Hepatocyte (in vitro differentiated cells): Measurements from ENCODE around the gene SREK1IP1. TPM values are rescaled to one million over a fixed set of nuclear protein-coding genes. Genes with fewer than 3 reads are reported as not detected.
"Not testable (repeated sequence)": the region's sequence is repeated elsewhere in the genome, so short reads cannot be mapped to it uniquely, and the experiment has no call there.

Experiments used
- DNase-seq: peaks from one replicate; pipeline ENCODE4 v3.0.0-alpha.2; 2016; ENCODE audit warnings: low spot score
- H2AFZ ChIP-seq: fragments of 200-600 bp; sonication (generic); 2 replicates; pipeline ENCODE4 v1.6.0; 2016; ENCODE audit warnings: antibody characterized with exemption, mild to moderate bottlenecking
- H3K27ac ChIP-seq: fragments of 200-600 bp; sonication (generic); 2 replicates; pipeline ENCODE4 v1.5.1; 2016; ENCODE audit warnings: mild to moderate bottlenecking
- H3K27me3 ChIP-seq: fragments of 200-600 bp; sonication (generic); 2 replicates; pipeline ENCODE4 v1.6.1; 2016
- H3K36me3 ChIP-seq: fragments of 200-600 bp; sonication (generic); replicated peaks from 2 replicates; pipeline ENCODE4 v1.5.1; 2016; ENCODE audit warnings: low read depth; ENCODE audit not compliant: insufficient read depth
- H3K4me1 ChIP-seq: fragments of 200-600 bp; sonication (generic); 2 replicates; pipeline ENCODE4 v1.5.1; 2016; ENCODE audit warnings: mild to moderate bottlenecking, moderate library complexity; ENCODE audit not compliant: insufficient read depth
- H3K4me2 ChIP-seq: fragments of 200-600 bp; sonication (generic); 2 replicates; pipeline ENCODE4 v1.6.0; 2016
- H3K4me3 ChIP-seq: fragments of 200-600 bp; sonication (generic); 2 replicates; pipeline ENCODE4 v1.5.1; 2016; ENCODE audit warnings: mild to moderate bottlenecking
- H3K79me2 ChIP-seq: fragments of 200-600 bp; sonication (generic); 2 replicates; pipeline ENCODE4 v1.6.0; 2017; ENCODE audit warnings: mild to moderate bottlenecking
- H3K9me2 ChIP-seq: fragments of 200-600 bp; sonication (generic); replicated peaks from 2 replicates; pipeline ENCODE4 v1.6.0; 2017; ENCODE audit warnings: mild to moderate bottlenecking; ENCODE audit not compliant: insufficient read depth
- H3K9me3 ChIP-seq: fragments of 200-600 bp; sonication (generic); 2 replicates; pipeline ENCODE4 v1.5.1; 2016; ENCODE audit warnings: low read depth, mild to moderate bottlenecking
- H4K20me1 ChIP-seq: fragments of 200-600 bp; sonication (generic); 2 replicates; pipeline ENCODE4 v1.6.0; 2016; ENCODE audit warnings: mild to moderate bottlenecking; ENCODE audit not compliant: insufficient read depth, poor library complexity, severe bottlenecking
- EZH2 ChIP-seq: fragments of 200-600 bp; sonication (generic); IDR thresholded peaks from 2 replicates; pipeline ENCODE4 v1.6.1; 2016; ENCODE audit warnings: antibody characterized with exemption, mild to moderate bottlenecking, borderline replicate concordance
- EZH2phosphoT487 ChIP-seq: fragments of 200-600 bp; sonication (generic); IDR thresholded peaks from one replicate; pipeline ENCODE4 v1.6.1; 2018; ENCODE audit warnings: antibody characterized with exemption, mild to moderate bottlenecking, low read depth, moderate library complexity; ENCODE audit not compliant: unreplicated experiment, severe bottlenecking
- WGBS: methylation state at CpG from one replicate; pipeline ENCODE4 v1.1.6; 2016; ENCODE audit warnings: low lambda C conversion rate; ENCODE audit errors: missing lambda C conversion rate; 5-methylcytosine and 5-hydroxymethylcytosine counted together
- polyA plus RNA-seq: library from polyadenylated mRNA; unstranded; fragments of >200 nt; fragmentation: Nextera tagmentation; extraction: Ambion mirVana; gene quantifications from 2 replicates; pipeline ENCODE4 v1.2.1, GENCODE V29; 2016
- total RNA-seq: library from RNA; depleted of rRNA; stranded (reverse); fragments of >200 nt; gene quantifications from 2 replicates; pipeline ENCODE4 v1.2.3, GENCODE V29; 2014
- TF ChIP-seq, protein P1 (sequence below): fragments of 200-600 bp; sonication (generic); IDR thresholded peaks from 2 replicates; pipeline ENCODE4 v1.5.1; 2016; ENCODE audit warnings: antibody characterized with exemption, mild to moderate bottlenecking; ENCODE audit not compliant: poor library complexity

The SREK1IP1 gene
- total and polyA plus RNA-seq, 2 experiments from 2014 or later = 19.6 to 27.3 TPM

DNA sequence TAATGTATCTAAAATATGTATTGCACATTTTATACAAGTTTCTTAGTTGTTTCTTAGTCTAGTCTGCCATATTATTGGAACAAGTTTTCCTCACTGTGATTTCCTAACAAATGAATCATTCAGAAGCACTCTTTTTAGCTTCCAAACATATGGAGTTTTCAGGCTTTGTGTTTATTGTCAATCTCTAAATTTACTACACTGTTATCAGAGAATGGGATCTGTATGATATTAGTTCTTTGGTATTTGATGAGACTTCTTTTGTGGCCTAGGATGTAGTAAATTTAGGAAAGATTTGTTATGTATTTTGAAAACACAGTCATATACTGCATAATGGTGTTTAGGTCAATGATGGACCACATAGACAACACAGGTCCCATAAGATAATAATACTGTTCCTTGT is 25.7 kb downstream of the SREK1IP1 start:
- Histone ChIP-seq H3K9me2 (no peaks in the 10 kb centered on the region), H3K36me3 (no peaks in the 10 kb centered on the region), H3K4me1 (no peaks in the 10 kb centered on the region), H2AFZ (no peak overlapping the region), H3K4me3 (no peak overlapping the region), H3K27me3 (no peaks in the 10 kb centered on the region), H3K79me2 (peaks cover 13% of the 10 kb centered on the region), H3K9me3 (no peaks in the 10 kb centered on the region), H3K4me2 (no peak overlapping the region), H4K20me1 (no peaks in the 10 kb centered on the region), H3K27ac (no peak overlapping the region)
- no peak for DNase-seq
- TF ChIP-seq EZH2 (no peak), EZH2phosphoT487 (no peak)
- TF ChIP-seq, protein P1, sequence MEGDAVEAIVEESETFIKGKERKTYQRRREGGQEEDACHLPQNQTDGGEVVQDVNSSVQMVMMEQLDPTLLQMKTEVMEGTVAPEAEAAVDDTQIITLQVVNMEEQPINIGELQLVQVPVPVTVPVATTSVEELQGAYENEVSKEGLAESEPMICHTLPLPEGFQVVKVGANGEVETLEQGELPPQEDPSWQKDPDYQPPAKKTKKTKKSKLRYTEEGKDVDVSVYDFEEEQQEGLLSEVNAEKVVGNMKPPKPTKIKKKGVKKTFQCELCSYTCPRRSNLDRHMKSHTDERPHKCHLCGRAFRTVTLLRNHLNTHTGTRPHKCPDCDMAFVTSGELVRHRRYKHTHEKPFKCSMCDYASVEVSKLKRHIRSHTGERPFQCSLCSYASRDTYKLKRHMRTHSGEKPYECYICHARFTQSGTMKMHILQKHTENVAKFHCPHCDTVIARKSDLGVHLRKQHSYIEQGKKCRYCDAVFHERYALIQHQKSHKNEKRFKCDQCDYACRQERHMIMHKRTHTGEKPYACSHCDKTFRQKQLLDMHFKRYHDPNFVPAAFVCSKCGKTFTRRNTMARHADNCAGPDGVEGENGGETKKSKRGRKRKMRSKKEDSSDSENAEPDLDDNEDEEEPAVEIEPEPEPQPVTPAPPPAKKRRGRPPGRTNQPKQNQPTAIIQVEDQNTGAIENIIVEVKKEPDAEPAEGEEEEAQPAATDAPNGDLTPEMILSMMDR = no peak

DNA sequence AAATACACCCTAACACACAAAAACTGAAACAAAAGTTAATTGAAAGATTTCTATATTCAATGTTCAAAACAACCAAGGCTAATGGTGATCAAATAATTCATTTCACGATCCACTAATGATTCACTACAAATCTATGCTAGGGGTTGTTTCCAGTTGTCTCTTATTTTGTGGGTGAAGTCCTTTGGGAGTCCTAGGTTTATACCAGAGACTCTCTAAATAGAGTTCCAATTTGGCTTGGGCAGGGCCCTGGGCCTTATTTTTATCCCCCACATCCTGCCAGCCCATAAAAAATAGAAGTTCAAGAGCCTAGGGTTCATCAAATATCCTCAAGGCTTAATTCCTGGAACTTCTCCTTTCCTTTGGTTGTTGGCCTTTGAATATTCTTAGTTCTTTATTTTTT is 26.1 kb downstream of the SREK1IP1 start:
- Histone ChIP-seq H3K9me3 (no peaks in the 10 kb centered on the region), H3K4me3 (no peak overlapping the region), H2AFZ (no peak overlapping the region), H3K27ac (no peak overlapping the region), H3K79me2 (peaks cover 17% of the 10 kb centered on the region), H3K4me1 (no peaks in the 10 kb centered on the region), H3K27me3 (no peaks in the 10 kb centered on the region), H3K9me2 (no peaks in the 10 kb centered on the region), H4K20me1 (no peaks in the 10 kb centered on the region), H3K36me3 (no peaks in the 10 kb centered on the region), H3K4me2 (no peak overlapping the region)
- 100% methylated on average over 1 of the region's 1 CpG for whole genome bisulfite sequencing
- no peak for DNase-seq
- TF ChIP-seq EZH2 (no peak), EZH2phosphoT487 (no peak)
- TF ChIP-seq, protein P1 = no peak

DNA sequence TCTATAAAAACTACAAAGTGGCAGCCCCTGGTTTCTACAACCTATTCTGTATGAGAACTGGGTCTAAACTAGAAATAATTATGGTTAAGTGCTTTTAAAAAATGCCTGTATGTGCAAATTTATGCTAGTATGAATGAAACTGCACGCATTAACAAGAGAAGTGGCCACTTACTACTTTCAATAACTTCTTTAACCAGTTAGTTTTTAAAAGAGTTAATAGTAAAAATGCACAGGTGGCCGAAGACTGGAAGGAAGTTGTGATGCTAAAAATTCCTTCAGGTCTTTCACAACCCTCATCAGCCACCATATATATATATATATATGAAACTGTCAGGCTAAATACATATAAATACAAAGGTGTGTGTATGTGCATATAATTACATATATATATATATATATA is 41.3 kb downstream of the SREK1IP1 start:
- Histone ChIP-seq H3K4me1 (no peaks in the 10 kb centered on the region), H3K27me3 (no peaks in the 10 kb centered on the region), H3K9me3 (no peaks in the 10 kb centered on the region), H3K4me3 (no peak overlapping the region), H4K20me1 (no peaks in the 10 kb centered on the region), H2AFZ (no peak overlapping the region), H3K27ac (no peak overlapping the region), H3K79me2 (peaks cover 4% of the 10 kb centered on the region), H3K4me2 (no peak overlapping the region), H3K9me2 (no peaks in the 10 kb centered on the region), H3K36me3 (peaks cover 3% of the 10 kb centered on the region)
- 96% methylated on average over 2 of the region's 2 CpGs for WGBS
- no peak for DNase-seq
- TF ChIP-seq, protein P1 = no peak
- TF ChIP-seq EZH2 (no peak), EZH2phosphoT487 (no peak)

DNA sequence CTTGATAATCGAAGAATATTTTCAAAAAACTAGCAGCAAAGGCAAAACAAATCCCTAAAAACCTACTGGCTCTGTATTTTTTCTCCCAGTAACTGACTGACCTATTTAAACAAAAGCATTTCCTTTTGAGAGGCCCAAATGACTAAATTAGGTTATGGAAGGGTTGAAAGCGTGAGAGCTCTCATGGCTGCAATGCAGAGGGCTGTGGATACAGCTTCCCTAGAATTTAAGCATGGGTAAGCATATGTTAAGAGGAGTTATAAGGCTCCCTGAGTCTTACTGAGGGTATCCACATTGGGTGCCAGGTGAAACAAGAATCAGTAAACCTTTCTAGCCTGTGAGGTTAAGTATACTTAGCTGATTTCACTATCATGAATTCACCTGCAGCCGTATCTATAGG is 45.9 kb downstream of the SREK1IP1 start:
- Histone ChIP-seq H3K4me2 (no peak overlapping the region), H3K4me1 (no peaks in the 10 kb centered on the region), H3K9me2 (no peaks in the 10 kb centered on the region), H3K27ac (no peak overlapping the region), H3K27me3 (no peaks in the 10 kb centered on the region), H3K79me2 (no peaks in the 10 kb centered on the region), H3K4me3 (no peak overlapping the region), H3K9me3 (no peaks in the 10 kb centered on the region), H4K20me1 (no peaks in the 10 kb centered on the region), H3K36me3 (peaks cover 3% of the 10 kb centered on the region), H2AFZ (no peak overlapping the region)
- TF ChIP-seq EZH2 (no peak), EZH2phosphoT487 (no peak)
- TF ChIP-seq, protein P1 = no peak
- WGBS = 95% methylated on average over 3 of the region's 3 CpGs
- no peak for DNase-seq

DNA sequence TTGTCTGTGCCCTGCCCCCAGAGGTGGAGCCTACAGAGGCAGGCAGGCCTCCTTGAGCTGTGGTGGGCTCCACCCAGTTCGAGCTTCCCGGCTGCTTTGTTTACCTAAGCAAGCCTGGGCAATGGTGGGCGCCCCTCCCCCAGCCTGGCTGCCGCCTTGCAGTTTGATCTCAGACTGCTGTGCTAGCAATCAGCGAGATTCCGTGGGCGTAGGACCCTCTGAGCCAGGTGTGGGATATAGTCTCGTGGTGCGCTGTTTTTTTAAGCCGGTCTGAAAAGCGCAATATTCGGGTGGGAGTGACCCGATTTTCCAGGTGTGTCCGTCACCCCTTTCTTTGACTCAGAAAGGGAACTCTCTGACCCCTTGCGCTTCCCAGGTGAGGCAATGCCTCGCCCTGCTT is 54.0 kb downstream of the SREK1IP1 start:
- WGBS = 84% methylated on average over 13 of the region's 16 CpGs
- not testable (repeated sequence) for H3K36me3 ChIP-seq

More for the DNA sequence above, 54.0 kb downstream of the SREK1IP1 start:
- not testable (repeated sequence) for H3K4me3 ChIP-seq, H3K9me2 ChIP-seq, H3K4me2 ChIP-seq, H4K20me1 ChIP-seq, H3K9me3 ChIP-seq, H2AFZ ChIP-seq, H3K27me3 ChIP-seq, DNase-seq, H3K79me2 ChIP-seq, H3K4me1 ChIP-seq, H3K27ac ChIP-seq
